HepG2 (cell line): ENCODE results near the gene KIAA1217. TPM values are rescaled to one million over a fixed set of nuclear protein-coding genes. Genes with fewer than 3 reads are reported as not detected.

Experiments used
- ATAC-seq: fragments of 200-7000 bp; cut with Tn5 transposase; 3 replicates; pipeline ENCODE4 v1.9.1; 2020; ENCODE audit warnings: mild to moderate bottlenecking, moderate library complexity
- BruUV-seq: library from RNA; stranded (reverse); fragments of 400-500 nt; replicated peaks from 2 replicates; lab custom pipeline; 2021; lab: Mats Ljungman, UMichigan
- CTCF ChIA-PET: fragments of 300-600 bp; formaldehyde crosslinking; extraction: SDS; loops from one replicate; lab custom pipeline; 2021; ENCODE audit warnings: low total read pairs, inconsistent platforms, low intra/inter-chr PET ratio; lab: Yijun Ruan, JAX
- POLR2A ChIA-PET: fragments of 350-600 bp; sonication (Branson Sonifier 250); formaldehyde crosslinking; loops from one replicate; lab custom pipeline; 2020; ENCODE audit warnings: antibody characterized with exemption, inconsistent platforms; lab: Yijun Ruan, JAX
- DNase-seq: peaks from one replicate; pipeline ENCODE4 v3.0.0-alpha.2; 2015; ENCODE audit warnings: low spot score
- FAIRE-seq: peaks from 3 replicates; lab custom pipeline; 2011; peaks lifted over from hg19 to GRCh38; lab: Jason Lieb, UNC
- H2AFZ ChIP-seq: one replicate; pipeline ENCODE4 v1.6.1; 2011; ENCODE audit warnings: low read length, inconsistent platforms
- H3K27ac ChIP-seq: fragments of 300-600 bp; 3 replicates; pipeline ENCODE4 v1.8.0; 2011; ENCODE audit warnings: mixed run types, mild to moderate bottlenecking, mixed read lengths, low read length, inconsistent platforms; ENCODE audit not compliant: insufficient read depth; ENCODE audit errors: extremely low read length
- H3K27me3 ChIP-seq, 2 experiments: fragments of 200-600 bp in 1 of 2; 2 replicates in 1 of 2; 3 replicates in 1 of 2; pipeline versions ENCODE4 v1.6.0 to v1.8.0; 2011; ENCODE audit warnings: low read length in 2 of 2, mild to moderate bottlenecking in 2 of 2, moderate library complexity in 2 of 2, inconsistent platforms in 1 of 2; ENCODE audit not compliant: insufficient read depth in 2 of 2, control insufficient read depth in 1 of 2
- H3K36me3 ChIP-seq, 2 experiments: fragments of 200-600 bp in 1 of 2; replicated peaks in 1 of 2; 2 replicates in 1 of 2; 3 replicates in 1 of 2; pipeline versions ENCODE4 v1.5.1 to v1.8.0; 2011; ENCODE audit warnings: low read length in 2 of 2, inconsistent platforms in 1 of 2; ENCODE audit not compliant: insufficient read depth in 2 of 2, control insufficient read depth in 1 of 2
- H3K4me1 ChIP-seq: 2 replicates; pipeline ENCODE4 v1.5.1; 2012; ENCODE audit warnings: low read length, inconsistent platforms; ENCODE audit not compliant: insufficient read depth
- H3K4me2 ChIP-seq: 2 replicates; pipeline ENCODE4 v1.6.0; 2011; ENCODE audit warnings: low read depth, low read length, inconsistent platforms
- H3K4me3 ChIP-seq, 3 experiments: fragments of 200-600 bp in 1 of 3; sonication (generic), shearing (Covaris generic) in 1 of 3; replicated peaks in 1 of 3; 2 replicates each; pipeline ENCODE4 v1.5.1; 2011 to 2016; ENCODE audit warnings: low read length in 3 of 3, inconsistent platforms in 2 of 3, low read depth in 2 of 3, mild to moderate bottlenecking in 2 of 3, control low read depth in 1 of 3, mixed read lengths in 1 of 3; ENCODE audit not compliant: insufficient read depth in 1 of 3
- H3K79me2 ChIP-seq: one replicate; pipeline ENCODE4 v1.6.1; 2011; ENCODE audit warnings: low read length, inconsistent platforms; ENCODE audit not compliant: insufficient read depth
- H3K9ac ChIP-seq: 2 replicates; pipeline ENCODE4 v1.6.0; 2011; ENCODE audit warnings: mild to moderate bottlenecking, low read depth, low read length, inconsistent platforms; ENCODE audit not compliant: insufficient read depth
- H3K9me3 ChIP-seq: 2 replicates; pipeline ENCODE4 v1.5.1; 2012; ENCODE audit warnings: mild to moderate bottlenecking, low read length
- H4K20me1 ChIP-seq: 2 replicates; pipeline ENCODE4 v1.6.0; 2011; ENCODE audit warnings: inconsistent platforms, mild to moderate bottlenecking, low read length, moderate library complexity; ENCODE audit not compliant: insufficient read depth
- ASH2L ChIP-seq: fragments of 300-600, 200-600 bp; sonication (generic); IDR thresholded peaks from 2 replicates; pipeline ENCODE4 v1.7.0; 2017; ENCODE audit warnings: low read depth, mild to moderate bottlenecking, moderate library complexity, mixed read lengths, low read length; ENCODE audit not compliant: insufficient read length
- CREB1 ChIP-seq, 2 experiments: fragments of 450-650 bp in 1 of 2; IDR thresholded peaks; 2 replicates each; pipeline ENCODE4 v1.6.1; 2016 to 2017; ENCODE audit warnings: control low read depth in 1 of 2, mild to moderate bottlenecking in 1 of 2, missing compliant biosample characterization in 1 of 2, missing genetic modification characterization in 1 of 2
- HNRNPUL1 ChIP-seq: fragments of 200-400 bp; formaldehyde crosslinking; IDR thresholded peaks from 2 replicates; pipeline ENCODE4 v1.6.1; 2017; ENCODE audit warnings: low read depth, mild to moderate bottlenecking, low read length, moderate library complexity
- JUND ChIP-seq: sonication (generic); formaldehyde crosslinking; IDR thresholded peaks from 2 replicates; pipeline ENCODE4 v1.8.0; 2022; ENCODE audit warnings: mild to moderate bottlenecking, missing genetic modification reagents
- MEIS2 ChIP-seq: sonication (generic); formaldehyde crosslinking; IDR thresholded peaks from 2 replicates; pipeline ENCODE4 v1.9.0; 2021; ENCODE audit warnings: mild to moderate bottlenecking, missing genetic modification reagents
- MLX ChIP-seq: IDR thresholded peaks from 2 replicates; pipeline ENCODE4 v1.6.1; 2016
- NR2F1 ChIP-seq, 2 experiments: fragments of 450-650 bp in 1 of 2; formaldehyde crosslinking in 1 of 2; IDR thresholded peaks; 2 replicates each; pipeline versions ENCODE4 v1.5.0 to v1.6.1; 2016 to 2020; ENCODE audit warnings: mild to moderate bottlenecking in 1 of 2, missing compliant biosample characterization in 1 of 2, missing genetic modification reagents in 1 of 2, moderate library complexity in 1 of 2
- SOX6 ChIP-seq, 2 experiments: fragments of 450-650 bp in 1 of 2; sonication (generic) in 1 of 2; formaldehyde crosslinking in 1 of 2; IDR thresholded peaks; 2 replicates each; pipeline versions ENCODE4 v1.4.0 to v1.6.1; 2017 to 2020; ENCODE audit warnings: antibody characterized with exemption in 1 of 2, mild to moderate bottlenecking in 1 of 2, missing genetic modification reagents in 1 of 2
- STAG1 ChIP-seq: sonication (generic); formaldehyde crosslinking; IDR thresholded peaks from 2 replicates; pipeline ENCODE4 v1.4.0; 2020; ENCODE audit warnings: missing genetic modification reagents
- USF2 ChIP-seq, 2 experiments: sonication (generic) in 1 of 2; formaldehyde crosslinking in 1 of 2; IDR thresholded peaks; 2 replicates each; pipeline versions ENCODE4 v1.5.1 to v1.6.1; 2011 to 2020; ENCODE audit warnings: borderline replicate concordance in 1 of 2, low read depth in 1 of 2, low read length in 1 of 2, mild to moderate bottlenecking in 1 of 2, missing genetic modification reagents in 1 of 2, moderate library complexity in 1 of 2
- ZBTB7B ChIP-seq: sonication (generic); formaldehyde crosslinking; IDR thresholded peaks from 2 replicates; pipeline ENCODE4 v1.4.0; 2020; ENCODE audit warnings: missing genetic modification reagents
- WGBS: methylation state at CpG from one replicate; pipeline ENCODE4 v1.1.6; 2017; ENCODE audit warnings: low lambda C conversion rate; 5-methylcytosine and 5-hydroxymethylcytosine counted together
- in situ Hi-C: cut with HindIII; loops from 2 replicates; pipeline ENCODE4 v1.10.0; 2017; ENCODE audit warnings: low pct_unique_long_range_greater_than_20kb; ENCODE audit not compliant: extremely low pct_ligation_motif_present
- intact Hi-C: fragments of 100-400 bp; cut with micrococcal nuclease; formaldehyde crosslinking; loops from one replicate; pipeline ENCODE4 v1.10.0; 2022; ENCODE audit not compliant: unreplicated experiment
- polyA plus RNA-seq, 8 experiments: library from polyadenylated mRNA; depleted of rRNA in 3 of 8; stranded (reverse) in 7 of 8; unstranded in 1 of 8; fragments of >200 nt; fragmentation: Illumina TruSeq in 4 of 8; extraction: Trizol in 4 of 8; gene quantifications; 2 replicates each; pipeline versions ENCODE4 v1.2.1 to v1.2.3, GENCODE V29; 2011 to 2016; ENCODE audit warnings: low read depth in 4 of 8, missing spikeins in 1 of 8, mixed read lengths in 1 of 8; ENCODE audit not compliant: insufficient read depth in 1 of 8
- total RNA-seq, 5 experiments: library from RNA; depleted of rRNA; stranded (reverse); fragments of >200 nt; fragmentation: Illumina TruSeq; extraction: Trizol; gene quantifications; 2 replicates each; pipeline ENCODE4 v1.2.3, GENCODE V29; 2016; ENCODE audit warnings: low read depth in 1 of 5

Gene KIAA1217
- total and polyA plus RNA-seq, 2 of the 13 experiments (the other 11 are each of a cell fraction or from before 2014, with no cell fraction given), result 4.6 to 10.9 TPM

DNA sequence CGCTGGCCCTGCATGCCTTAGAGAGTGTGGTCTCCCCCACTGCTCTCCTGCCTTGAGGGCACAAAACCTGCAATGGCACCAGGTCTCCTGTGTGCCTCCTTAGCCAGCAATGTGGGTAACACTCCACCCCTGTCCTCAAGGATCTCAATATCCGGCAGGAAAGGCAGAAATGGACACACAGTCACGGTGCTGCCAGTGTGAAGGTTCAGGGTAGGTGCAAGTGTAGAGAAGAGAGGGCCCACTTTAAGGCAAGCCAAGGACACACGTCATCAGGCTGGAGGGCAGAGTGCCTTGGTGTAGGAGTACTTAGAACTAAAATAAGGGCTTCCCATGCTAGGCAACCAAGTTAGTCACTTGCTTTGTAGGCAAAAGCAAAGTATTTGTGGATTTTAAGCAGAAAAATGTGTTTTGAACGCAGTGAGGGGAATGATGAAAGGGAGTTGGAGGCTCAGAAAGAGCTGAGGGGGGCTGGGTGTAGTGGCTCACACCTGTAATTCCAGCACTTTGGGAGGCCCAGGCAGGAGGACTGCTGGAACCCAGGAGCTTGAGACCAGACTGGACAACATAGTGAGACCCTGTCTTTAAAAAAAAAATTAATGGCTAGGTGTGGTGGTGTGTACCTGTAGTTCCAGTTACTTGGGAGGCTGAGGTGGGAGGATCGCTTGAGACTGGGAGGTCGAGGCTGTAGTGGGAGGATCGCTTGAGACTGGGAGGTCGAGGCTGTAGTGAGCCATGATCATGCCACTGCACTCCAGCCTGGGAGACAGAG lies 361.9 kb downstream of the KIAA1217 start:
- no peak overlapping the region for H3K27ac ChIP-seq
- CTCF ChIA-PET, result no interaction called here
- 27% methylated on average over 8 of the region's 9 CpGs for WGBS
- no peak overlapping the region for H3K4me2 ChIP-seq
- FAIRE-seq, result no peak
- ATAC-seq, result no peak; the same call in 2 of the 3 replicates
- H3K9me3 ChIP-seq, result no peaks in the 10 kb centered on the region
- no peaks in the 10 kb centered on the region for H4K20me1 ChIP-seq
- TF ChIP-seq USF2 (IDR thresholded peaks at IDR 0.05; ENCODE audit: low read depth, low read length), result no peak
- TF ChIP-seq USF2 (CRISPR knock-in tag; IDR thresholded peaks at IDR 0.05; ENCODE audit: borderline replicate concordance), result no peak
- 0 out of 2 replicates have a peak, but pooled peaks have one; percentile 23 for TF ChIP-seq CREB1 (IDR thresholded peaks at IDR 0.05)
- TF ChIP-seq CREB1 (CRISPR knock-in tag; IDR thresholded peaks at IDR 0.05), result no peak
- H3K36me3 ChIP-seq, result no peaks in the 10 kb centered on the region
- H3K9ac ChIP-seq, result no peak overlapping the region
- peaks cover 3 to 9% of the 10 kb centered on the region in 2 experiments; a peak in 3 of 5 replicates for H3K27me3 ChIP-seq
- H2AFZ ChIP-seq, result no peak overlapping the region
- H3K4me3 ChIP-seq, result no peak overlapping the region
- intact Hi-C loops, result no loop called here
- BruUV-seq, result no TSS peak
- no peak for DNase-seq
- no peaks in the 10 kb centered on the region for H3K79me2 ChIP-seq
- no peaks in the 10 kb centered on the region for H3K4me1 ChIP-seq
- POLR2A ChIA-PET, result no interaction called here
- in situ Hi-C loops, result no loop called here

DNA sequence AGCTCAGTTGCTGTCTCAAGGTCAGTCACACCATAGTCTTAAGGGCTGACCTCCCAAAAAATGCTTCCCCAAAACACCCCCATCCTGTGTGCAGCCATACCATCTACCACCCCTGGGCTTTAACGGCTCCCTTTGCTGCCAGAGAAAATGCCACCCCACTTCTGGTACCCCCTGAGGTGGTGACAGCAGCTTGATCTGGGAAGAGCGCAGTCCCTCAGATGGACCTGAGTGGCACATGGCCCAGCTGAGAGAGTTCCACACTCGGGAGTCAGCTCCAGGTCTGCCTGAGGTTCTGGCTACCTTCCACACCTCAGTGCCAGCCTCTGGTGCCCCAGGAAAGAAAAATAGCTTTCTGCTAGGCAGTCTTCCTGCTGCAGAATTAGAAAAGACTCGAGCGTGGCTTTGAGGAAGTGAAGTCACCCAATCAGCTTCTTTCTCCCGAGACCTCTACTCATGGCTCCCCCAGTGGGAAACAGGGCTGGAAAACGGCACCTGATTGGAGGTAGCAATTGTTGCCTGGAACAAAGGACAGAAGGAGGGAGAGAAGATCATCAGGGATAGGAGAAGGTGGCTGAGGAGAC lies 363.0 kb downstream of the KIAA1217 start:
- DNase-seq (no peak), ATAC-seq (no peak), FAIRE-seq (no peak)
- POLR2A ChIA-PET, result no interaction called here
- Histone ChIP-seq H3K4me1 (no peaks in the 10 kb centered on the region), H4K20me1 (no peaks in the 10 kb centered on the region), H3K9ac (no peak overlapping the region), H3K36me3 (no peaks in the 10 kb centered on the region), H3K4me2 (no peak overlapping the region), H2AFZ (no peak overlapping the region), H3K9me3 (no peaks in the 10 kb centered on the region), H3K27ac (no peak overlapping the region), H3K79me2 (no peaks in the 10 kb centered on the region), H3K4me3 (no peak overlapping the region), H3K27me3 (peaks cover 3 to 9% of the 10 kb centered on the region in 2 experiments; a peak in 3 of 5 replicates)
- CTCF ChIA-PET, result no interaction called here
- no TSS peak for BruUV-seq
- intact Hi-C loops (no loop called here), in situ Hi-C loops (no loop called here)
- WGBS, result 33% methylated on average over 5 of the region's 7 CpGs
- TF ChIP-seq HNRNPUL1, result no peak
- no peak for TF ChIP-seq JUND (CRISPR knock-in tag)
- TF ChIP-seq ZBTB7B (CRISPR knock-in tag), result no peak
- TF ChIP-seq STAG1 (CRISPR knock-in tag), result no peak
- TF ChIP-seq MEIS2 (CRISPR knock-in tag), result no peak
- no peak for TF ChIP-seq ASH2L
- no peak for TF ChIP-seq MLX (CRISPR knock-in tag)
- no peak for TF ChIP-seq NR2F1 (CRISPR knock-in tag; IDR thresholded peaks at IDR 0.05)
- no peak for TF ChIP-seq SOX6 (IDR thresholded peaks at IDR 0.05)
- TF ChIP-seq SOX6 (CRISPR knock-in tag; IDR thresholded peaks at IDR 0.05), result no peak
